HCEC 1CT (cell line): ENCODE data around the gene MYCN.

Experiments
- DNase-seq: peaks from one replicate; pipeline ENCODE4 v3.0.0-alpha.2; 2017

MYCN gene

GRCh38 chr2:15932394-15933183 is 7.8 kb upstream of the MYCN start:
- no peak for DNase-seq

GRCh38 chr2:15933184-15933845 is 7.0 kb upstream of the MYCN start:
- no peak for DNase-seq

- no peak for DNase-seq
These were observed 5.9 kb upstream of the MYCN start for GRCh38 chr2:15934291-15934945.

- DNase-seq, result no peak
These were observed 5.2 kb upstream of the MYCN start for GRCh38 chr2:15935189-15935588.

GRCh38 chr2:15935675-15936074 is 4.7 kb upstream of the MYCN start:
- DNase-seq, result no peak

GRCh38 chr2:15936277-15937104 is 3.9 kb upstream of the MYCN start:
- no peak for DNase-seq

GRCh38 chr2:15937105-15937881 is 3.1 kb upstream of the MYCN start:
- DNase-seq, result no peak

- DNase-seq, result no peak
These were observed 2.2 kb upstream of the MYCN start for GRCh38 chr2:15937882-15938802.

- DNase-seq, result no peak
These were observed 1.4 kb upstream of the MYCN start for GRCh38 chr2:15938803-15939555.

GRCh38 chr2:15939556-15939853 is 845 bp upstream of the MYCN start:
- no peak for DNase-seq

- no peak for DNase-seq
These were observed 521 bp downstream of the MYCN start for GRCh38 chr2:15940661-15941480.

GRCh38 chr2:15941481-15941850 is 1.1 kb downstream of the MYCN start:
- DNase-seq, result no peak

GRCh38 chr2:15941871-15942710 is 1.7 kb downstream of the MYCN start:
- DNase-seq, result no peak

- DNase-seq, result no peak
These were observed 2.5 kb downstream of the MYCN start for GRCh38 chr2:15942711-15943345.

GRCh38 chr2:15943378-15944280 is 3.3 kb downstream of the MYCN start:
- DNase-seq, result no peak

GRCh38 chr2:15944325-15945017 is 4.1 kb downstream of the MYCN start:
- no peak for DNase-seq
